ENCODE measurements around the gene GGTA1. TPM values are rescaled to one million over a fixed set of nuclear protein-coding genes. Genes with fewer than 3 reads are reported as not detected.

GGTA1 gene
- total RNA-seq, 1 donor from 2014 or later = not detected

DNA sequence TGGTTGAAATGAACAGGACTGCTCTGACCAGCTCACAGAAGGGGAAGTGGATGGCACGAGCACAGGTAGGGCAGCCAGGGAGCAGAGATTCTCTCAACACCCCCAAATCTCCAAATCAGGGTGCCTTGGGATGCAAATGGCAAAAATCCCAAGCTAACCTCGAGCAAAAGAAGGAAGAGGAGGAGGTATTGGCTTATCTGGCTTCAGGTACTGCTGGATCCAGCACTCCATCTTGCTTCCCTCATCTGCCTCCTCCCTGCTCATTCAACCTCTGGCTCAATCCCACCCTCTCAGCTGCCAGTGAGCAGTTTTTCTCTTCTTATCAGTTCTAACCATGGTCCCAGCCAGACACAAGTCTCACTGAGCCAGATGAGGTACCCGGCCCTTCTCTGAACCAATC lies 41.6 kb upstream of the GGTA1 start:
- H3K36me3 Mint-ChIP-seq (ENCODE audit: low read depth) = no peaks in the 10 kb centered on the region
- no peaks in the 10 kb centered on the region for H3K4me1 Mint-ChIP-seq
- H3K9me3 Mint-ChIP-seq = no peaks in the 10 kb centered on the region
- no peak overlapping the region for H3K4me3 Mint-ChIP-seq
- TF ChIP-seq, protein P1, sequence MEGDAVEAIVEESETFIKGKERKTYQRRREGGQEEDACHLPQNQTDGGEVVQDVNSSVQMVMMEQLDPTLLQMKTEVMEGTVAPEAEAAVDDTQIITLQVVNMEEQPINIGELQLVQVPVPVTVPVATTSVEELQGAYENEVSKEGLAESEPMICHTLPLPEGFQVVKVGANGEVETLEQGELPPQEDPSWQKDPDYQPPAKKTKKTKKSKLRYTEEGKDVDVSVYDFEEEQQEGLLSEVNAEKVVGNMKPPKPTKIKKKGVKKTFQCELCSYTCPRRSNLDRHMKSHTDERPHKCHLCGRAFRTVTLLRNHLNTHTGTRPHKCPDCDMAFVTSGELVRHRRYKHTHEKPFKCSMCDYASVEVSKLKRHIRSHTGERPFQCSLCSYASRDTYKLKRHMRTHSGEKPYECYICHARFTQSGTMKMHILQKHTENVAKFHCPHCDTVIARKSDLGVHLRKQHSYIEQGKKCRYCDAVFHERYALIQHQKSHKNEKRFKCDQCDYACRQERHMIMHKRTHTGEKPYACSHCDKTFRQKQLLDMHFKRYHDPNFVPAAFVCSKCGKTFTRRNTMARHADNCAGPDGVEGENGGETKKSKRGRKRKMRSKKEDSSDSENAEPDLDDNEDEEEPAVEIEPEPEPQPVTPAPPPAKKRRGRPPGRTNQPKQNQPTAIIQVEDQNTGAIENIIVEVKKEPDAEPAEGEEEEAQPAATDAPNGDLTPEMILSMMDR (conservative IDR thresholded peaks at IDR 0.05) = no peak
- H3K27me3 Mint-ChIP-seq (ENCODE audit: low read depth) = no peaks in the 10 kb centered on the region
- no peak for DNase-seq (ENCODE audit: low read depth, low spot score)
- no peak overlapping the region for H3K27ac Mint-ChIP-seq (ENCODE audit: unreplicated experiment)

- no peaks in the 10 kb centered on the region for H3K36me3 Mint-ChIP-seq (ENCODE audit: low read depth)
- H3K9me3 Mint-ChIP-seq = no peaks in the 10 kb centered on the region
- H3K4me3 Mint-ChIP-seq = no peak overlapping the region
- DNase-seq (ENCODE audit: low read depth, low spot score) = no peak
- no peak overlapping the region for H3K27ac Mint-ChIP-seq (ENCODE audit: unreplicated experiment)
- TF ChIP-seq, protein P1 (conservative IDR thresholded peaks at IDR 0.05) = no peak
- peaks cover 3% of the 10 kb centered on the region for H3K27me3 Mint-ChIP-seq (ENCODE audit: low read depth)
- no peaks in the 10 kb centered on the region for H3K4me1 Mint-ChIP-seq
Observed at GRCh38 chr9:121538221-121538620, 38.6 kb upstream of the GGTA1 start.

- Mint-ChIP-seq H3K36me3 (ENCODE audit: low read depth) (no peaks in the 10 kb centered on the region), H3K4me1 (no peaks in the 10 kb centered on the region), H3K4me3 (no peak overlapping the region), H3K9me3 (no peaks in the 10 kb centered on the region), H3K27ac (ENCODE audit: unreplicated experiment) (no peak overlapping the region), H3K27me3 (ENCODE audit: low read depth) (peaks cover 3% of the 10 kb centered on the region)
- TF ChIP-seq, protein P1 (conservative IDR thresholded peaks at IDR 0.05) = no peak
- no peak for DNase-seq (ENCODE audit: low read depth, low spot score)
Observed at GRCh38 chr9:121537283-121537682, 37.6 kb upstream of the GGTA1 start.

GRCh38 chr9:121532881-121533280 lies 33.2 kb upstream of the GGTA1 start:
- no peaks in the 10 kb centered on the region for H3K9me3 Mint-ChIP-seq
- H3K27me3 Mint-ChIP-seq (ENCODE audit: low read depth) = peaks cover 3% of the 10 kb centered on the region
- no peak for DNase-seq (ENCODE audit: low read depth, low spot score)
- peak overlapping the region; percentile 13 for H3K27ac Mint-ChIP-seq (ENCODE audit: unreplicated experiment)
- TF ChIP-seq, protein P1 (conservative IDR thresholded peaks at IDR 0.05) = no peak
- no peaks in the 10 kb centered on the region for H3K36me3 Mint-ChIP-seq (ENCODE audit: low read depth)
- no peaks in the 10 kb centered on the region for H3K4me1 Mint-ChIP-seq
- H3K4me3 Mint-ChIP-seq = no peak overlapping the region

- Mint-ChIP-seq H3K36me3 (ENCODE audit: low read depth) (no peaks in the 10 kb centered on the region), H3K9me3 (no peaks in the 10 kb centered on the region), H3K27me3 (ENCODE audit: low read depth) (peaks cover 7% of the 10 kb centered on the region), H3K4me1 (no peaks in the 10 kb centered on the region), H3K27ac (ENCODE audit: unreplicated experiment) (no peak overlapping the region), H3K4me3 (no peak overlapping the region)
- TF ChIP-seq, protein P1 (conservative IDR thresholded peaks at IDR 0.05) = no peak
- no peak for DNase-seq (ENCODE audit: low read depth, low spot score)
Observed at GRCh38 chr9:121529237-121529987, 29.8 kb upstream of the GGTA1 start.
